ENCODE measurements around the gene WIPF1.
A peak's percentile ranks its signal among the peaks of the same experiment; 100 is the strongest.

WIPF1 gene, protein sequence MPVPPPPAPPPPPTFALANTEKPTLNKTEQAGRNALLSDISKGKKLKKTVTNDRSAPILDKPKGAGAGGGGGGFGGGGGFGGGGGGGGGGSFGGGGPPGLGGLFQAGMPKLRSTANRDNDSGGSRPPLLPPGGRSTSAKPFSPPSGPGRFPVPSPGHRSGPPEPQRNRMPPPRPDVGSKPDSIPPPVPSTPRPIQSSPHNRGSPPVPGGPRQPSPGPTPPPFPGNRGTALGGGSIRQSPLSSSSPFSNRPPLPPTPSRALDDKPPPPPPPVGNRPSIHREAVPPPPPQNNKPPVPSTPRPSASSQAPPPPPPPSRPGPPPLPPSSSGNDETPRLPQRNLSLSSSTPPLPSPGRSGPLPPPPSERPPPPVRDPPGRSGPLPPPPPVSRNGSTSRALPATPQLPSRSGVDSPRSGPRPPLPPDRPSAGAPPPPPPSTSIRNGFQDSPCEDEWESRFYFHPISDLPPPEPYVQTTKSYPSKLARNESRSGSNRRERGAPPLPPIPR

DNA sequence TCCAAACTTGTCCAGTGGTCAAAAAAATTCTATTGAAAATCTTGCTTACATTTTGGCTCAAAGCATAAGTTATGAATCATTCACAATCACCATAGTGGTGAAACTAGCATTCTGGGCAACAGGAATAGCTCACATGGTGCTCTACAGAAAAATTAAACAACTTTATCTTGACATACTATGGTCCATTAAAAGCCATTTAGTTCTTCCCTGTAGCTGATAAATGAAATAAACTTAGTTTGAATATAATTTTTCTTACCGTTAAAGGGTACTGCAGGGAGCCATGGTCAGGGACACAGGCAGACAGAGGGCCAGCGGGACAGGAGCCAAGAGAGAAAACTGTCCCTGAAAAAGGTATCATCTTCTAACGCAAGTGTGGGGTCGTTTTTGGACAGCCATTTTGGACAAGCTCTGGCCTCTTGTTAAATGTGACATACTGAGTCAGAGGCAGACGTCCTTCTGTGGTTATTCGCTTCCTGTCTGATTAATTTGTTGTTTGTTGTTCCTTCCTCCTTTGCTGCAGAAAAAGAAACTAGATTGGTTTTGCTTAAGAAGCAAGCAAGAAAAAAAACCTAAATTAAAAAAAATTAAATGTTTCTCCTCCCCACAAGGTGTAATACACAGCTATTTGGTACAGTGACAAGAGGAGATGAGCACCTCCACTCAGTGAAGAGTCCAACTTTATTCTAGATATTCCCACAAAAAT is at the start of gene WIPF1:
Gene WIPF1 (minus strand): TSS at position 460 of the 703 bp plus-strand sequence. CDS start 12,231 bp downstream, outside the sequence.
- Histone ChIP-seq H3K9ac (ENCODE audit: low read length) (peak within 1 kb of the TSS; percentile 99), H3K36me3 (replicated peaks; ENCODE audit: insufficient read depth, low read length) (no peaks in the 10 kb centered on the region), H4K20me1 (ENCODE audit: insufficient read depth, low read length) (no peaks in the 10 kb centered on the region), H3K4me3 (ENCODE audit: low read length) (peak within 1 kb of the TSS; percentile 83), H3F3A (ENCODE audit: insufficient read depth, low read length) (peaks cover 54% of the 10 kb centered on the region), H3K4me2 (ENCODE audit: low read depth, low read length) (peak within 1 kb of the TSS; percentile 61), H3K79me2 (ENCODE audit: low read length) (peaks cover 95% of the 10 kb centered on the region), H2AFZ (ENCODE audit: low read length) (no peak within 1 kb of the TSS), H3K4me1 (ENCODE audit: low read length) (peaks cover 33% of the 10 kb centered on the region), H3K27ac (ENCODE audit: low read length) (peak within 1 kb of the TSS; percentile 96), H3K27me3 (replicated peaks; ENCODE audit: insufficient read depth, low read length) (no peaks in the 10 kb centered on the region), H3K9me2 (replicated peaks; ENCODE audit: insufficient read depth, low read length) (no peaks in the 10 kb centered on the region), H3K9me3 (replicated peaks; ENCODE audit: insufficient read depth, low read length) (no peaks in the 10 kb centered on the region)
- TF ChIP-seq, protein P1, sequence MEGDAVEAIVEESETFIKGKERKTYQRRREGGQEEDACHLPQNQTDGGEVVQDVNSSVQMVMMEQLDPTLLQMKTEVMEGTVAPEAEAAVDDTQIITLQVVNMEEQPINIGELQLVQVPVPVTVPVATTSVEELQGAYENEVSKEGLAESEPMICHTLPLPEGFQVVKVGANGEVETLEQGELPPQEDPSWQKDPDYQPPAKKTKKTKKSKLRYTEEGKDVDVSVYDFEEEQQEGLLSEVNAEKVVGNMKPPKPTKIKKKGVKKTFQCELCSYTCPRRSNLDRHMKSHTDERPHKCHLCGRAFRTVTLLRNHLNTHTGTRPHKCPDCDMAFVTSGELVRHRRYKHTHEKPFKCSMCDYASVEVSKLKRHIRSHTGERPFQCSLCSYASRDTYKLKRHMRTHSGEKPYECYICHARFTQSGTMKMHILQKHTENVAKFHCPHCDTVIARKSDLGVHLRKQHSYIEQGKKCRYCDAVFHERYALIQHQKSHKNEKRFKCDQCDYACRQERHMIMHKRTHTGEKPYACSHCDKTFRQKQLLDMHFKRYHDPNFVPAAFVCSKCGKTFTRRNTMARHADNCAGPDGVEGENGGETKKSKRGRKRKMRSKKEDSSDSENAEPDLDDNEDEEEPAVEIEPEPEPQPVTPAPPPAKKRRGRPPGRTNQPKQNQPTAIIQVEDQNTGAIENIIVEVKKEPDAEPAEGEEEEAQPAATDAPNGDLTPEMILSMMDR (IDR thresholded peaks at IDR 0.05; ENCODE audit: low read length), result no peak
- TF ChIP-seq EZH2phosphoT487 (IDR thresholded peaks at IDR 0.05; ENCODE audit: low read length) (no peak), EZH2 (optimal IDR thresholded peaks at IDR 0.05; ENCODE audit: low read depth, low read length) (no peak)
- DNase-seq, result peak; percentile 90

DNA sequence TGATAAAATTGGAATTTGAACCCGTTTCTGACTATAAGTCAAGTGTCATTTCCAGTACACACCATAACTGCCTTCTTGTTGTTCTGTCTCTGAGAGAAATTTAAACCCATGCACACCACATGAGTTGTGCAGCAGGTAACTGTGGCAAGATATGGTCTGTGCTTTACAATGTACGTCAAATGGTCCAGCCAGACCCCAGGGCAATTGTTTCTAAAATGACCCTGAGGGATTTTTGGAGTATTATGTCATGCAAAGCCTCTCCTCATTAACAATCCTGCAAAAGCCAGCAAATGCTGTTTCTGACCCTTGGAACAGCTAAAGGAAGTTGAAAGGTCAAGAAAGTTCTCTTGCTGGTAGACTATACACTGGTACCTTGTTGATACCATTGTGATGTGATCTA is 47.7 kb upstream of the WIPF1 start:
- no peaks in the 10 kb centered on the region for H3K9me3 ChIP-seq (replicated peaks; ENCODE audit: insufficient read depth, low read length)
- H3K79me2 ChIP-seq (ENCODE audit: low read length), result no peaks in the 10 kb centered on the region
- TF ChIP-seq, protein P1 (IDR thresholded peaks at IDR 0.05; ENCODE audit: low read length), result no peak
- TF ChIP-seq EZH2phosphoT487 (IDR thresholded peaks at IDR 0.05; ENCODE audit: low read length) (no peak), EZH2 (optimal IDR thresholded peaks at IDR 0.05; ENCODE audit: low read depth, low read length) (no peak)
- peaks cover 8% of the 10 kb centered on the region for H3K4me1 ChIP-seq (ENCODE audit: low read length)
- no peaks in the 10 kb centered on the region for H3K27me3 ChIP-seq (replicated peaks; ENCODE audit: insufficient read depth, low read length)
- H3K9ac ChIP-seq (ENCODE audit: low read length), result no peak overlapping the region
- DNase-seq, result no peak
- no peaks in the 10 kb centered on the region for H3K9me2 ChIP-seq (replicated peaks; ENCODE audit: insufficient read depth, low read length)
- H3K4me2 ChIP-seq (ENCODE audit: low read depth, low read length), result no peak overlapping the region
- no peak overlapping the region for H3K4me3 ChIP-seq (ENCODE audit: low read length)
- H2AFZ ChIP-seq (ENCODE audit: low read length), result no peak overlapping the region
- H4K20me1 ChIP-seq (ENCODE audit: insufficient read depth, low read length), result no peaks in the 10 kb centered on the region
- H3K36me3 ChIP-seq (replicated peaks; ENCODE audit: insufficient read depth, low read length), result no peaks in the 10 kb centered on the region
- no peaks in the 10 kb centered on the region for H3F3A ChIP-seq (ENCODE audit: insufficient read depth, low read length)
- H3K27ac ChIP-seq (ENCODE audit: low read length), result no peak overlapping the region

DNA sequence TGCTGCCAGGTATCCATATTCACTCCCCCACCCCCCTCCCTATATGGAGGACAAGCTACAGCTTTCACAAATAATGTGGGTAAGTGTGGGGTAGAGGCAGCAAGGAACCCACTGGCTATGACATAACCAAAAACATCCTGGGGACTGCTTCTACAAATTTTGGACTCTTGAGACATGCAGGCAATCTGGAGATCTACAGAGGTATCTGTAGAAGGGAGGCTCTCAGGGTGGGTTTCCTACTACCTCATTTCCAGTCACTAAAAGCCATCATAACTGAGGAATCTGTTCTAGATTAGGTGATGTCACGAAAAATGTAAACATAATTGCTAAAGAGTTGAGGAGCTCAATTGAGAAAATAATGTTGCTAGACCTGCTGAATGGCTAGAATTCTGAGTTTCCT is 46.8 kb upstream of the WIPF1 start:
- no peaks in the 10 kb centered on the region for H3K79me2 ChIP-seq (ENCODE audit: low read length)
- H3K4me3 ChIP-seq (ENCODE audit: low read length), result no peak overlapping the region
- H3K9me2 ChIP-seq (replicated peaks; ENCODE audit: insufficient read depth, low read length), result no peaks in the 10 kb centered on the region
- no peak overlapping the region for H2AFZ ChIP-seq (ENCODE audit: low read length)
- no peaks in the 10 kb centered on the region for H4K20me1 ChIP-seq (ENCODE audit: insufficient read depth, low read length)
- H3K9ac ChIP-seq (ENCODE audit: low read length), result no peak overlapping the region
- TF ChIP-seq, protein P1 (IDR thresholded peaks at IDR 0.05; ENCODE audit: low read length), result no peak
- no peak for TF ChIP-seq EZH2 (optimal IDR thresholded peaks at IDR 0.05; ENCODE audit: low read depth, low read length)
- no peak for TF ChIP-seq EZH2phosphoT487 (IDR thresholded peaks at IDR 0.05; ENCODE audit: low read length)
- H3K27me3 ChIP-seq (replicated peaks; ENCODE audit: insufficient read depth, low read length), result no peaks in the 10 kb centered on the region
- no peaks in the 10 kb centered on the region for H3F3A ChIP-seq (ENCODE audit: insufficient read depth, low read length)
- H3K36me3 ChIP-seq (replicated peaks; ENCODE audit: insufficient read depth, low read length), result no peaks in the 10 kb centered on the region
- DNase-seq, result no peak
- H3K4me2 ChIP-seq (ENCODE audit: low read depth, low read length), result no peak overlapping the region
- H3K9me3 ChIP-seq (replicated peaks; ENCODE audit: insufficient read depth, low read length), result no peaks in the 10 kb centered on the region
- no peaks in the 10 kb centered on the region for H3K4me1 ChIP-seq (ENCODE audit: low read length)
- H3K27ac ChIP-seq (ENCODE audit: low read length), result no peak overlapping the region

Data from MM.1S (cell line).